HCT116 (cell line): ENCODE measurements around the gene BLOC1S6.

Experiments
- EZH2 ChIP-seq: fragments of 200-600 bp; sonication (generic); IDR thresholded peaks from 2 replicates; pipeline ENCODE4 v1.6.1; 2017; ENCODE audit warnings: antibody characterized with exemption, mixed run types
- POLR2A ChIP-seq: IDR thresholded peaks from 2 replicates; pipeline ENCODE4 v1.7.0; 2011; ENCODE audit warnings: borderline replicate concordance; ENCODE audit not compliant: insufficient read depth, insufficient read length; ENCODE audit errors: extremely low read depth
- SIN3A ChIP-seq: IDR thresholded peaks from 2 replicates; pipeline ENCODE4 v1.6.1; 2012; ENCODE audit warnings: low read depth
- SP1 ChIP-seq: IDR thresholded peaks from 2 replicates; pipeline ENCODE4 v1.6.1; 2012; ENCODE audit warnings: low read depth
- TCF7L2 ChIP-seq: IDR thresholded peaks from 2 replicates; pipeline ENCODE4 v1.7.0; 2011; ENCODE audit warnings: borderline replicate concordance, inconsistent platforms; ENCODE audit not compliant: insufficient read depth, insufficient read length; ENCODE audit errors: extremely low read depth
- ZNF274 ChIP-seq: fragments of 200-500 bp; sonication (Bioruptor generic); IDR thresholded peaks from 2 replicates; pipeline ENCODE4 v1.6.1; 2014; ENCODE audit warnings: mild to moderate bottlenecking, low read depth, low read length, inconsistent platforms
- TF ChIP-seq, protein P1 (sequence below): IDR thresholded peaks from 2 replicates; pipeline ENCODE4 v1.6.1; 2012; ENCODE audit warnings: low read depth
- TF ChIP-seq, protein P2 (sequence below), 3 experiments: fragments of 200-600 bp in 1 of 3; sonication (generic) in 1 of 3; IDR thresholded peaks in 2 of 3; conservative IDR thresholded peaks in 1 of 3; 2 replicates each; pipeline ENCODE4 v1.5.1; 2012 to 2017; ENCODE audit warnings: low read depth in 2 of 3, low read length in 2 of 3, antibody characterized with exemption in 1 of 3, borderline replicate concordance in 1 of 3, control low read depth in 1 of 3, mild to moderate bottlenecking in 1 of 3, mixed read lengths in 1 of 3, mixed run types in 1 of 3, moderate library complexity in 1 of 3; ENCODE audit not compliant: insufficient read depth in 1 of 3
- TF ChIP-seq, protein P3 (sequence below): IDR thresholded peaks from 2 replicates; pipeline ENCODE4 v1.6.1; 2012

DNA sequence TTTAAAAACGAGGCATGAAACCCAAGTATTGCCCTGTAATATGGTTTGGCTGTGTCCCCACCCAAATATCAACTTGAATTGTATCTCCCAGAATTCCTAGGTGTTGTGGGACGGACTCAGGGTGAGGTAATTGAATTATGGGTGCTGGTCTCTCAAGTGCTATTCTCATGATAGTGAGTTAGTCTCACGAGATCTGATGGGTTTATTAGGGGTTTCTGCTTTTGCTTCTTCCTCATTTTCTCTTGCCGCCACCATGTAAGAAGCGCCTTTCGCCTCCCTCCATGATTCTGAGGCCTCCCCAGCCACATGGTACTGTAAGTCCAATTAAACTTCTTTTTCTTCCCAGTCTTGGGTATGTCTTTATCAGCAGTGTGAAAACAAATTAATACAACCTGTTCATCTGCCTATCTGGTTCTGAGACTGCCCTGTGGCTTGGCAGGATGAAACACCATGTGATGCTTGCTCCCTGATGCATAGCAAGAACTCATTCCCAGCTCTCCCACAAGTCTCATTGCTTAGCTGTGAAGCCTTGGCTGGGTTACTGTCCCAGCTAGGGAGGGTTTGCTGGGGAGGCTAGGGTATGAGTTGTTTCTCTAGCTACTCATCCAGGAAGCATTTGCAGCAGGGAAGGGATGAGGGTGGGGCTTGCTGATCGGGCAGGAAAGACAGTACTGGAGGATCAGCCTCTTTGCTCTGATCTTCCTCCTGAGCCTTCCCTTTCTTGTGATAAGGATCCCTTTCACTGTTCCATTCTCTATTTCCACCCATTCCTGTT is 43.9 kb downstream of the BLOC1S6 start:
- TF ChIP-seq POLR2A (no peak), SIN3A (no peak), TCF7L2 (no peak), ZNF274 (no peak), EZH2 (no peak), SP1 (peak; percentile 12; the same call in 1 of the 2 replicates)
- TF ChIP-seq, protein P1, sequence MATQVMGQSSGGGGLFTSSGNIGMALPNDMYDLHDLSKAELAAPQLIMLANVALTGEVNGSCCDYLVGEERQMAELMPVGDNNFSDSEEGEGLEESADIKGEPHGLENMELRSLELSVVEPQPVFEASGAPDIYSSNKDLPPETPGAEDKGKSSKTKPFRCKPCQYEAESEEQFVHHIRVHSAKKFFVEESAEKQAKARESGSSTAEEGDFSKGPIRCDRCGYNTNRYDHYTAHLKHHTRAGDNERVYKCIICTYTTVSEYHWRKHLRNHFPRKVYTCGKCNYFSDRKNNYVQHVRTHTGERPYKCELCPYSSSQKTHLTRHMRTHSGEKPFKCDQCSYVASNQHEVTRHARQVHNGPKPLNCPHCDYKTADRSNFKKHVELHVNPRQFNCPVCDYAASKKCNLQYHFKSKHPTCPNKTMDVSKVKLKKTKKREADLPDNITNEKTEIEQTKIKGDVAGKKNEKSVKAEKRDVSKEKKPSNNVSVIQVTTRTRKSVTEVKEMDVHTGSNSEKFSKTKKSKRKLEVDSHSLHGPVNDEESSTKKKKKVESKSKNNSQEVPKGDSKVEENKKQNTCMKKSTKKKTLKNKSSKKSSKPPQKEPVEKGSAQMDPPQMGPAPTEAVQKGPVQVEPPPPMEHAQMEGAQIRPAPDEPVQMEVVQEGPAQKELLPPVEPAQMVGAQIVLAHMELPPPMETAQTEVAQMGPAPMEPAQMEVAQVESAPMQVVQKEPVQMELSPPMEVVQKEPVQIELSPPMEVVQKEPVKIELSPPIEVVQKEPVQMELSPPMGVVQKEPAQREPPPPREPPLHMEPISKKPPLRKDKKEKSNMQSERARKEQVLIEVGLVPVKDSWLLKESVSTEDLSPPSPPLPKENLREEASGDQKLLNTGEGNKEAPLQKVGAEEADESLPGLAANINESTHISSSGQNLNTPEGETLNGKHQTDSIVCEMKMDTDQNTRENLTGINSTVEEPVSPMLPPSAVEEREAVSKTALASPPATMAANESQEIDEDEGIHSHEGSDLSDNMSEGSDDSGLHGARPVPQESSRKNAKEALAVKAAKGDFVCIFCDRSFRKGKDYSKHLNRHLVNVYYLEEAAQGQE = no peak
- TF ChIP-seq, protein P2, sequence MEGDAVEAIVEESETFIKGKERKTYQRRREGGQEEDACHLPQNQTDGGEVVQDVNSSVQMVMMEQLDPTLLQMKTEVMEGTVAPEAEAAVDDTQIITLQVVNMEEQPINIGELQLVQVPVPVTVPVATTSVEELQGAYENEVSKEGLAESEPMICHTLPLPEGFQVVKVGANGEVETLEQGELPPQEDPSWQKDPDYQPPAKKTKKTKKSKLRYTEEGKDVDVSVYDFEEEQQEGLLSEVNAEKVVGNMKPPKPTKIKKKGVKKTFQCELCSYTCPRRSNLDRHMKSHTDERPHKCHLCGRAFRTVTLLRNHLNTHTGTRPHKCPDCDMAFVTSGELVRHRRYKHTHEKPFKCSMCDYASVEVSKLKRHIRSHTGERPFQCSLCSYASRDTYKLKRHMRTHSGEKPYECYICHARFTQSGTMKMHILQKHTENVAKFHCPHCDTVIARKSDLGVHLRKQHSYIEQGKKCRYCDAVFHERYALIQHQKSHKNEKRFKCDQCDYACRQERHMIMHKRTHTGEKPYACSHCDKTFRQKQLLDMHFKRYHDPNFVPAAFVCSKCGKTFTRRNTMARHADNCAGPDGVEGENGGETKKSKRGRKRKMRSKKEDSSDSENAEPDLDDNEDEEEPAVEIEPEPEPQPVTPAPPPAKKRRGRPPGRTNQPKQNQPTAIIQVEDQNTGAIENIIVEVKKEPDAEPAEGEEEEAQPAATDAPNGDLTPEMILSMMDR (IDR thresholded peaks at IDR 0.05 in 2 of 3, conservative IDR thresholded peaks at IDR 0.05 in 1 of 3; ENCODE audit: borderline replicate concordance in 1 of 3, insufficient read depth in 1 of 3, low read depth in 2 of 3, low read length in 2 of 3) = no peak
- TF ChIP-seq, protein P3, sequence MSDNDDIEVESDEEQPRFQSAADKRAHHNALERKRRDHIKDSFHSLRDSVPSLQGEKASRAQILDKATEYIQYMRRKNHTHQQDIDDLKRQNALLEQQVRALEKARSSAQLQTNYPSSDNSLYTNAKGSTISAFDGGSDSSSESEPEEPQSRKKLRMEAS = peak; percentile 20; the same call in 1 of the 2 replicates
